Stomach smooth muscle (tissue), 2 donors: ENCODE data around the gene ANKRD34A.

Source experiments
- H3K27ac ChIP-seq: one replicate; pipeline ENCODE4 v1.7.0; 2013; ENCODE audit warnings: mild to moderate bottlenecking, low read length, inconsistent platforms
- H3K27me3 ChIP-seq, 2 donors: one replicate each; pipeline ENCODE4 v1.7.0; 2013; ENCODE audit warnings: low read length in 2 of 2; ENCODE audit not compliant: insufficient read depth in 2 of 2, control insufficient read depth in 1 of 2
- H3K36me3 ChIP-seq, 2 donors: one replicate each; pipeline ENCODE4 v1.7.0; 2013; ENCODE audit warnings: low read length in 2 of 2; ENCODE audit not compliant: control insufficient read depth in 2 of 2, insufficient read depth in 2 of 2
- H3K4me1 ChIP-seq: one replicate; pipeline ENCODE4 v1.7.0; 2013; ENCODE audit warnings: low read length; ENCODE audit not compliant: control insufficient read depth, insufficient read depth
- H3K4me3 ChIP-seq, 2 donors: one replicate each; pipeline ENCODE4 v1.7.0; 2013; ENCODE audit warnings: low read length in 2 of 2
- H3K9ac ChIP-seq, 2 donors: one replicate each; pipeline ENCODE4 v1.7.0; 2013; ENCODE audit warnings: low read length in 2 of 2, mild to moderate bottlenecking in 1 of 2
- H3K9me3 ChIP-seq, 2 donors: one replicate each; pipeline ENCODE4 v1.7.0; 2013; ENCODE audit warnings: low read length in 2 of 2; ENCODE audit not compliant: control insufficient read depth in 2 of 2
- donor health status: healthy.
- donor health status: Pancreatic carcinoma.

ANKRD34A gene

DNA sequence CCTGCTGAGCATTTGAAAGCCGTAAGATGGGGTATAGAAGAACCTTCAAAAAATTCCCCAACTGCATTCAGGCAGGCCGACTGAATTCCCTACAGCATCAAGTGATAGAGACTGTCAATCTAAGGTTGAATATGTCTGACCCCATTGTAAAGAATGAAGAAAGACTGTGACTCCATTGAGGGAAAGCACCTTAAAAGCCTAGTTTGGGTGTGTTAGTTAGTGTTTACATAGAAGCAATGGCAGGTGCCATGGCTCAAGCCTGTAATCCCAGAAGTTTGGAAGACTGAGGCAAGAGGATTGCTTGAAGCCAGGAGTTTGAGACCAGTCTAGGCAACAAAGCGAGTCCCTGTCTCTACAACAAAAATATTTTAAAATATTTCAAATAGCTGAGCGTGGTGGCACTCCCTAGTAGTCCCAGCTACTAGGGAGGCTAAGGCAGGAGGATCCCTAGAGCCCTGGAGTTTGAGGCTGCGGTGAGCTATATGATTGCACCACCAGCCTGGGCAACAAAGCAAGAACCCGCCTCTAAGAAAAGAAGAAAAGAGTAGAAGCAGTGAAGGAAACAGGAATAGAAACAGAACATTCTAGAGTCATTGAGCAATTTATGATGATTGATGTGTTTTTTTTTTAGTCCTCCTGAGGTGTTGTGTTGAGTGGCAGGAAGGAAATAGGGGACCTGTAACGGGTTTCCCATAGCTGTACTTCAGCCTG lies 15.5 kb upstream of the ANKRD34A start:
- no peaks in the 10 kb centered on the region for H3K27me3 ChIP-seq
- H3K9me3 ChIP-seq, result no peaks in the 10 kb centered on the region
- H3K36me3 ChIP-seq, result peaks cover 0 to 6% of the 10 kb centered on the region in 2 donors
- H3K4me1 ChIP-seq, result peaks cover 61% of the 10 kb centered on the region
- peak overlapping the region; percentile 61 to 80 for H3K9ac ChIP-seq
- H3K4me3 ChIP-seq, result peak overlapping the region; percentile 11 to 68
- H3K27ac ChIP-seq, result peak overlapping the region; percentile 96

DNA sequence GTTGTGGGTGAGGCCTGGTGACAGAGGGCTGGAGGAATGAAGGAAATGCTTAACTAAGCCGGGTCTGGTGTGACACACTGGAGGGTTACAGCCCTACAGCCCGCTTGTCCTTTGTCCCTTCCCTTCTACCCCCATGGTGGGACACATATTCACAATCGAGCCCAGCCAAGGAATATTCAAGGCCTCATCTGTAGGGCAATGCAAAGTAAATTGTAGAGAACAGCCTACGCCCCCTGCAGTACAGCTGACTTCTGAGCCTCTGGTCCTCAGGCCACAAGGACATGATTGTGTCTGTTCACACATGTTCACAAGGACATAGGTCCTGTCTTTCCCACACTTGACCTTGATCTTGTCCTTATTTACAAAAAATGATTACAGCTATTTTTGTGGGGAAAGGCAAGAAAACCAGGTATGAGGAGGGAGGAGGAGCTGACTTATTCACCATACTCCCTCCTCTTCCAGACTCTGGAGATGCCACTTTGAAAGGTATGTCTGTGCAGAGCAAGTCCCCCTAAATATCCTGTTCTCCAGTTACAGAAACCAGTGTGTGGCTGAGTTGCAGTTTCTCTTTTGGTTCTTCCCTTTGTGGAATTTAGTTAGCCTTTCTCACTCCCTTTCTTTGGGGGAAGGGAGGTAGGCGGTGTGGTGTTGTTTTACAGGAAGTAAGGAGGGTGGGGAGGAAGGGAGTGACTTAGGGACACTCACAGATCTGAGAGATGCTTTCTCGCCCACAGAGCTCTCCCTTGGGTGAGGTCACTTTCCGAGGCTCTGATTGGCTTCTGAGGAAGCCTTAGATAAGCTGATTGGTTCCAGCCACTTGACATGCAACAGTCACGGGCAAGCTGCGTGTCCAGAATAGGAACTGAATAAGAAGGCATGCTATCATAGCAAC lies 14.7 kb upstream of the ANKRD34A start:
- peak overlapping the region; percentile 96 for H3K27ac ChIP-seq
- peaks cover 61% of the 10 kb centered on the region for H3K4me1 ChIP-seq
- H3K4me3 ChIP-seq, result peak overlapping the region; percentile 45 to 68

DNA sequence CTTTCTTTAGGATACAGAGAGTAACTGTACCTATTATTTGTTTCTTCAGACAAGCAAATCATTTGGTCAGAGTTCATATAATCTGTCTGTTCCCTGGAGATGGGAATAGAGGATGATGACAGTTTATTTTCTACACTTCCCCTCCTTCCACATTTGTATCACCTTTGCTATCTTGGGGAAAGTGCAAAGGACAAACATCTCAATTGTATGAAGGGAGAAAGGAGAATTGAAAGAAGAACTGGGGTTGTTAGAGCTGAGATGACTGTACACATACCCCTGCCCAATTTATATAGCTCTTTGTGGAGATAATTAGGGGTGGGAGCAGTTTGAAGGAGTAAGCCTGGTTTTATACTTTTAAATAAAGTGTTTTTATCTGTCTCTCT lies 14.1 kb upstream of the ANKRD34A start:
- Histone ChIP-seq H3K4me3 (peak overlapping the region; percentile 45 to 68), H3K27ac (peak overlapping the region; percentile 96), H3K27me3 (no peaks in the 10 kb centered on the region), H3K9me3 (no peaks in the 10 kb centered on the region), H3K36me3 (peaks cover 0 to 6% of the 10 kb centered on the region in 2 donors), H3K4me1 (peaks cover 58% of the 10 kb centered on the region), H3K9ac (peak overlapping the region; percentile 72 to 77)

More for the DNA sequence above, 14.7 kb upstream of the ANKRD34A start:
- H3K36me3 ChIP-seq, result peaks cover 0 to 6% of the 10 kb centered on the region in 2 donors
- no peaks in the 10 kb centered on the region for H3K27me3 ChIP-seq
- no peaks in the 10 kb centered on the region for H3K9me3 ChIP-seq
- H3K9ac ChIP-seq, result peak overlapping the region; percentile 72 to 80

DNA sequence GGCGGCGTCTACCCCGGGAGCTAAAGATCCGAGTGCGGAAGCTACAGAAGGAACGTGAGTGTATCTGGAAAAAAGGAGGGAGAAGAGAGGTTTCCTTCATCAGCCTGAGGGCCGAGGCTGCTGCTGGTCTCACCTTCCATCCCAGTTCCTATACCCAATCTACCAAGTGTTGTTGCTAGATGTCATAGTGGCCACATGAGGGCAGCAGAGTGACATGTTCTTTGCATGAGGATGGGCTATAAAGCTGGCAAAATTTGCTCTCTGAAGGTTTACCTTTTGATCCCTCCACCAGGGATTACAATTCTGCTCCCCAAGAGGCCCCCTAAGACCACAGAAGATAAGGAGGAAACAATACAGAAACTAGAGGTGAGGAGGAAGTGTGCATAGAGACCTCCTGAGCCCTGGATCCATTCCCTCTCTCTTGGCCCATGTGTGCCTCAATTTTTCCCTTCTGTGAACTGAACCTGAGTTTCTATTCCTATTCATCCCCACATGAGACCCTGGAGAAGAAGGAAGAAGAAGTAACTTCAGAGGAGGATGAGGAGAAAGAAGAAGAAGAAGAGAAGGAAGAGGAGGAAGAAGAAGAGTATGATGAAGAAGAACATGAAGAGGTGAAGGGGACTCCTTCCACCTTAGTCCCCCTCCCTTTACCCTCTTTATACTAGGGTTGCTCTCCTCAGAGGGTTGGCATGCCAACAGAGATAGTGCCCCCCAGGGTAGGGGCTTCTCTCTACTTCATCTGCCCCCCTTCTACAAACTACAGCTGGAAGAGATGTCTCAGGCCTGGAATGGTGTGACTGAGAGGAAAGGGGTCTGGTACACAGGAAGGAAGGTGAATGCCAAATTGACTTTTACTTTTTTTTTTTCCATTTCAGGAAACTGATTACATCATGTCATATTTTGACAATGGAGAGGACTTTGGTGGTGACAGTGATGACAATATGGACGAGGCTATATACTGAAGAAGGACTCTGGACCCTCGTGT lies 13.4 kb upstream of the ANKRD34A start:
- Histone ChIP-seq H3K27ac (peak overlapping the region; percentile 96), H3K36me3 (peaks cover 0 to 6% of the 10 kb centered on the region in 2 donors), H3K4me1 (peaks cover 51% of the 10 kb centered on the region), H3K9ac (peak overlapping the region; percentile 72 to 77), H3K9me3 (no peaks in the 10 kb centered on the region), H3K27me3 (no peaks in the 10 kb centered on the region), H3K4me3 (peak overlapping the region; percentile 30 to 45)

DNA sequence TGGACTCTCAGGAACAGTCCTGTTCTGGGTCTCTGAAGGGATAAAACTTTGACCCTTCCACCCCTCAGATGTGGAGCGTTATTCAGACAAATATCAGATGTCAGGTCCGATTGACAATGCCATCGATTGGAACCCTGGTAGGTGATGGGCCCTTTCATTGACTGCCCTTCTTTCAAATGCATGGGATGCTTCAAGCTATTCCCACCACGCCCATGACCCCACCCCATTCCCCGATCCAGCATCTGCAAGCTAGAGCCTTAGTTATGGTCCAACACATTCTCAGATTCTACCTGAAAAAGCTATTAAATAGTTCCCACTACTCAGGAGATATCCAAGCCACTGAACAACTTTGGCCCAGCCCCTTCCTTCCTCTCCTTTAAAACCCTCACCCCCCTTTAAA lies 12.6 kb upstream of the ANKRD34A start:
- Histone ChIP-seq H3K9me3 (no peaks in the 10 kb centered on the region), H3K4me3 (no peak overlapping the region), H3K27me3 (no peaks in the 10 kb centered on the region), H3K9ac (peak overlapping the region; percentile 47 to 72), H3K4me1 (peaks cover 44% of the 10 kb centered on the region), H3K36me3 (peaks cover 0 to 6% of the 10 kb centered on the region in 2 donors), H3K27ac (peak overlapping the region; percentile 96)

DNA sequence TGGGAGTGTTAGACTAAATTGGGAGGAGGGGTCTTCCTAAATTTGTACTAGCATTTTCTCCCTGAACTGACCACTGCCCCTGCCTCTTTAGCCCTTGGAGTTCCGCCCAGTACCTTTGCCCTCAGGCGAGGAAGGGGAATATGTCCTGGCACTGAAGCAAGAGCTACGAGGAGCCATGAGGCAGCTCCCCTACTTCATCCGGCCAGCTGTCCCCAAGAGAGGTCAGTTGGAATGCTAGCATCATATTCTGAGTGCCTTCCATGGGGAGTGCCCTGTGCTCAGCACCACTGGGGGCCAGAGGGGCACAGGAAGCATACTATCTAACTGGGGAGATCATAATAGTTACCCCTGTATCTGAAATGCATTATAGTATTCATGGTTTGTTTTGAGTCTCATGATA lies 10.8 kb upstream of the ANKRD34A start:
- Histone ChIP-seq H3K27me3 (no peaks in the 10 kb centered on the region), H3K27ac (no peak overlapping the region), H3K4me1 (peaks cover 32% of the 10 kb centered on the region), H3K4me3 (no peak overlapping the region), H3K9me3 (no peaks in the 10 kb centered on the region), H3K9ac (no peak overlapping the region), H3K36me3 (peaks cover 0 to 6% of the 10 kb centered on the region in 2 donors)

DNA sequence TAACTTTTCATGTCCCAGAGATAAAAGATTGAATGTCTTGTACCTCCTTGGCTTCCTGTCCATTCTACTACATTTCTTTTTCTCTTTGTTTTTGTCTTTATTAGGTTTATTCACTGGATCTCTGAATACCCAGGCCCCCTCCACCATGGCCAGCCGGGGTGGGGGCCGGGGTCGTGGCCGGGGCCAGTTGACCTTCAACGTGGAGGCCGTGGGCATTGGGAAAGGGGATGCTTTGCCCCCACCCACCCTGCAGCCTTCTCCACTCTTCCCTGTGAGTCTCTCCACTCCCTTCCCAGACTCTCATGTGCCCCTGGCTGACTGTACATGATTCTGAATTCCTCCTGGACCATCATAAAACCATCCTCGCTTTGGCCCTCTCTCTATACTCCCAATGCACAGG lies 10.3 kb upstream of the ANKRD34A start:
- H3K4me1 ChIP-seq, result peaks cover 28% of the 10 kb centered on the region
- no peak overlapping the region for H3K9ac ChIP-seq
- H3K36me3 ChIP-seq, result peaks cover 0 to 6% of the 10 kb centered on the region in 2 donors
- H3K27ac ChIP-seq, result no peak overlapping the region
- H3K27me3 ChIP-seq, result no peaks in the 10 kb centered on the region
- H3K4me3 ChIP-seq, result no peak overlapping the region
- no peaks in the 10 kb centered on the region for H3K9me3 ChIP-seq

DNA sequence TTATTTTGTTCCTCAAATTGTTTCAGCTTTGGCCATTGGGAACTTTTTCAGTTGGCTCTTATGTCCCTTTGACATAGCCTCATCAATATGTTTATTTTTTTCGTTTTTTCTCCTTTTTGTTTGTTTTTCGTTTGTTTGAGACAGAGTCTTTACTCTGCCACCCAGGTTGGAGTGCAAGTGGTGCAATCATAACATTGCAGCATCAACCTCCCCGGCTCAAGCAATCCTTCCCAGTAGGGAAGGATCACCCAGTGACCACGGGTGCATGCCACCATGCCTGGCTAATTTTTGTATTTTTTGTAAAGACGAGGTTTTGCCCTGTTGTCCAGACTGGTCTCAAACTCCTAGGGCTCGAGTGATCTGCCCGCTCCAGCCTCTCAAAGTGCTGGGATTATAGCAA lies 8.2 kb upstream of the ANKRD34A start:
- Histone ChIP-seq H3K27ac (no peak overlapping the region), H3K9ac (no peak overlapping the region), H3K36me3 (peaks cover 0 to 6% of the 10 kb centered on the region in 2 donors), H3K9me3 (peaks cover 0 to under 1% of the 10 kb centered on the region in 2 donors), H3K27me3 (no peaks in the 10 kb centered on the region), H3K4me3 (no peak overlapping the region), H3K4me1 (peaks cover 7% of the 10 kb centered on the region)

DNA sequence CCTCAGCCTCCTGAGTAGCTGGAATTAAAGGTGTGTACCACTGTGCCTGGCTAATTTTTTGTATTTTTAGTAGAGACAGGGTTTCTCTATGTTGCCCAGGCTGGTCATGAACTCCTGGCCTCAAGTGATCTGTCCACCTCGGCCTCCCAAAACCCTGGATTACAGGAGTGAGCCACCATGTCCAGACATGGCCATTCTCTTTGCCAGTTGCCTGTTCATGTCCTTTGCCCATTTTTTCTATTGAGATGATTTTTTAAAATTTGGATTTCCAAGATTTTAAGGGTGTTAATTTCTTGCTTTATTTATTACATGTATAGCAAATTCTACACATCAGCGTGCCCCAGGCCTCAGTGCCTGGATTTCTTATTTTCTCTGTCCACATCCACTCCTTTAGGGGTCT lies 2.9 kb upstream of the ANKRD34A start:
- Histone ChIP-seq H3K9ac (no peak overlapping the region), H3K4me1 (peaks cover 18% of the 10 kb centered on the region), H3K27me3 (no peaks in the 10 kb centered on the region), H3K27ac (no peak overlapping the region), H3K4me3 (no peak overlapping the region), H3K36me3 (no peaks in the 10 kb centered on the region), H3K9me3 (peaks cover 0 to 6% of the 10 kb centered on the region in 2 donors)

DNA sequence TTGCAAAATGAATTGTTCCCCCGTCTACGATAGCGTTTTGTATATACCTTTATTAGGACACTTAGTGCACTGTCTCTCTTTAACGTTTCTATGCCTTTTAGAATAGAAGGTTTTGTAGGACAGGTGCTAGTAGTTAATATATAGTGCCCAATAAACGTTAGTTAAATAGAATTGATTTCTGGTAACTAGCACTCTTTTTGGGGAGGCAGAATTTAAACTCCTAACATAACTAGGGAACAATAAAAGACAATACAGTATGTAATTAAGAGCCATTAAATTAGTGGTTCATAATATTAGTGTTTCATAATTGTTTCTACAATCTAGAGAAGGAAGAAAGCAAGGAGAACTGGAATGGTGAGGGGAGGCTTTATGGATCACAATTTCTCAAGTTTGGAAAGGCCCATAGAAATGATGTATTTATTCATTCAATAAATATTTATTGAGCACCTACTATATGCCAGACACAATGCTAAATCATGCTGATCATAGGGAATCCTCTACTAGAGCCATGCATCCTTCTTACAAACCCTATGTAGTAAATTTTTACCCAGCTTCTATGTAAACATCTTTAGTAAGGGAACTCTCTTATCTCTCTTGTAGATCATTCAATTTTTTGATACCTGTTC lies 857 bp upstream of the ANKRD34A start:
- Histone ChIP-seq H3K9me3 (peaks cover 0 to 6% of the 10 kb centered on the region in 2 donors), H3K4me3 (peak overlapping the region; percentile 88), H3K27me3 (no peaks in the 10 kb centered on the region), H3K4me1 (peaks cover 35% of the 10 kb centered on the region), H3K36me3 (no peaks in the 10 kb centered on the region), H3K27ac (peak overlapping the region; percentile 74), H3K9ac (peak overlapping the region; percentile 88 to 89)
